Right ventricle myocardium inferior (tissue), 1 donor: ENCODE data around the gene SAMSN1. TPM values are rescaled to one million over a fixed set of nuclear protein-coding genes. Genes with fewer than 3 reads are reported as not detected.
"Not testable (repeated sequence)": the region's sequence is repeated elsewhere in the genome, so short reads cannot be mapped to it uniquely, and the experiment has no call there.

ENCODE experiments used
- ATAC-seq: fragments of 200-7000 bp; cut with Tn5 transposase; one replicate; pipeline ENCODE4 v1.9.1; 2020; ENCODE audit warnings: mild to moderate bottlenecking, moderate library complexity
- DNase-seq: peaks from one replicate; pipeline ENCODE4 v3.0.0; 2021; ENCODE audit errors: missing footprints
- intact Hi-C: fragments of 100-400 bp; cut with DNase I; formaldehyde crosslinking; loops from one replicate; pipeline ENCODE4 v1.11.0; 2022
- total RNA-seq: library from RNA; stranded (reverse); fragmentation: NEBNext Ultra II Directional; extraction: Animal tissue kit (Norgen Biotek cat#: 25700); gene quantifications from one replicate; pipeline ENCODE4 v1.2.1, GENCODE V29; 2021
- donor health status: DM: no; HTN: yes; CAD: no; lungs with severe emphysema.

Gene SAMSN1
- total RNA-seq, 1 donor from 2014 or later: 2.4 TPM

DNA sequence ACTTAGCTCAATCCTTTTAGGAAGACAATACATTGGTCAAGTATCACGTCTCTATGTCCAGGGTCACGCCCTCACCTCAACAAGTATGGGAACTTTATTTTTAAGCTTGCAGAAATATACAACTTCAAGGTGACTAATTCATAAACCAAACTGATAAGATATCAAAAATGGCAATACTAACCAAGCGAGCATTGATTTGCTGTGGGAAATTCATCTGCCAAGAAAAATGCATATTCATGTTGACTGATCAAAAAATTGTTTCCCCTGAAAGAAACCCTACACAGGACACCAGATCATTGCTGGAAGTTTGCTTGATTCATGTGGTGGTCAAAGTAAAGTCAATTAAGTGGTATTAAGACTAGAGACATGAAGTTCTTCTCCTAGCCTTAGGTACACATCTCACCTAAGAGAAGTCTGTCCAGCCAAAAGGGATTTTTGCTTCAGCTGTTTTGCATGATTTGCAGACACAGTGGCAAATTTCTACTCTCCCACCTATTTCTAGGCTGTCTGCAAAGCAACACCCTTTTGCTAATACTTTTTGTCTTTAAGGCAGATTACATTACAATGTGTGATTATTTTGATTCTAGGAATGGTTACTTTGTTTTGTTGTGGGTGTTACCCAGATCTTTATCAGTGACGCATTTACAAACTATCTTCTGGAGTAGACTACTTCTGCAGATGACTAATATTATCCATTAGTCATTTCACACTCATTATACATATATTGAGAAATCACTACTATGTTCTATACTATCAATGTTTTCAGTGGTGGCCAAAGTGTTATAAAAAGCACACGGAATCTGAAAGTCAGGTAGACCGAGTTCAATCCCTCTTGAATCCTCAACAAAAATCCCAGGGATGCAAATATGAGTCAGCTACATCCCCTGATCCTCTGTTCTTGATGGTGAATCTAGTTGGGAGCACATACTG, 12.4 kb downstream of the SAMSN1 start:
- ATAC-seq: no peak
- intact Hi-C loops: no loop called here
- DNase-seq: no peak

DNA sequence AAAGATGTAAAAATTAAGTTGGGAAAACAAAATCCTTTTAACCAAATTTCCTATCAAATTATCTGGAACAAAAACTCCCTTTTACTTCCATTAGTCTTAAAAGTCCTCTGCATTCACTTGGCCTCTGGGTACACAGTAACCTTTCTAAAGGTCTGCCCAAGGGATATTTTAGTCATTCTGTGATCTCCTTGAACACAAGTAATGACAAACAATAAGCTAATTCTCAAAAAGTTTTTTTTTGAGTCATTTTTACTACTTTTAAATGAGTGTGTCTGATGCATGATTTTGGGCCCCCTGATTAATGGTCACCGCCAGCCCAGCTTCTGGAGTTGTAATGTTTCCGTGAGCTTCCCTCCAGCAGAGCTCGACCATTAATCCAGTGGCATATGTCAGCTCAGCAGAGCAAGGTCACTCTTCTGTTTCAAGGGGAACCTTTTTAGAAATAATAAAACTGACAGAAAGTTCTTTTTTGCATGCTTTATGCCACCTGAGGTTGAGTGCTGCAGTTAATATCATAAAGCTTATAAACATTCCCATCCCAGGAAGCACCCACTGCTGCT, 14.3 kb downstream of the SAMSN1 start:
- ATAC-seq (no peak), DNase-seq (no peak)
- intact Hi-C loops: no loop called here

DNA sequence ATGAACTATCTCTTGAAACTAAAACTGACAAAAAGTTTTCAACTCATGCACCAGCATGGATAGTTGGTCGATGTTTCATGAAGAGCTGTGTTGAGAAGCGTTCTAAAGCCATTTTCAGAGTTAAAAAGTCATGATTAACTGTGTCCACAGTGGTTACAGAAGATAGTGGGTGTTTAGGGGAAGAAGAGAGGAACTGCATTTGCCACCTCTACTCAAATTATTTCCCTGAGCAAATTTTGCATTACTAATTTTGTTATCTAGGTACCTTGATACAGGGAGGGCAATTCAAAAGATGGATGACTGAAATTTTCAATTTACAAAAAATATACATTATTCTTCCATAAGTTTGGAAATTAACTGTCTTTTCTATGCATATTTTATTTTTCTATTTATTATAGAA, 15.5 kb downstream of the SAMSN1 start:
- DNase-seq (no peak), ATAC-seq (no peak)
- intact Hi-C loops: no loop called here

DNA sequence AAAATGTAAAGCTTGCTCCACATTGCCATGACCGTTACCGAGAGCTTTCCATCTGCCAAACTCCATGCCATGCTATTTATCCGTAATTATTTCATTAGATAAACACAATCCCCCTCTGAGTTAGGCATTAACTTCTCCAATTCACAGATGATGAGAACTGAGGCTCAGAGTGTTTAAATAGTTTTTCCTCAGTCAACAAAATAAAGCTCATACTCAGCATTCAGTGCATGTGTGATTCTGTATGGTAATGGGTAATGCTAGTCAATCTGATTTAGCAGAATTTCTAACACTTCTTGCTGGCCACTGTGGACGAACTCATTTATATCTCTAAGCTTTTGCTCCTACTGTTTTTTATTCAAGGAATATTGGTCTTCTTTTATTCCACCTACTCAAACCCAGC, 17.3 kb downstream of the SAMSN1 start:
- intact Hi-C loops: no loop called here
- no peak for DNase-seq
- ATAC-seq: no peak

DNA sequence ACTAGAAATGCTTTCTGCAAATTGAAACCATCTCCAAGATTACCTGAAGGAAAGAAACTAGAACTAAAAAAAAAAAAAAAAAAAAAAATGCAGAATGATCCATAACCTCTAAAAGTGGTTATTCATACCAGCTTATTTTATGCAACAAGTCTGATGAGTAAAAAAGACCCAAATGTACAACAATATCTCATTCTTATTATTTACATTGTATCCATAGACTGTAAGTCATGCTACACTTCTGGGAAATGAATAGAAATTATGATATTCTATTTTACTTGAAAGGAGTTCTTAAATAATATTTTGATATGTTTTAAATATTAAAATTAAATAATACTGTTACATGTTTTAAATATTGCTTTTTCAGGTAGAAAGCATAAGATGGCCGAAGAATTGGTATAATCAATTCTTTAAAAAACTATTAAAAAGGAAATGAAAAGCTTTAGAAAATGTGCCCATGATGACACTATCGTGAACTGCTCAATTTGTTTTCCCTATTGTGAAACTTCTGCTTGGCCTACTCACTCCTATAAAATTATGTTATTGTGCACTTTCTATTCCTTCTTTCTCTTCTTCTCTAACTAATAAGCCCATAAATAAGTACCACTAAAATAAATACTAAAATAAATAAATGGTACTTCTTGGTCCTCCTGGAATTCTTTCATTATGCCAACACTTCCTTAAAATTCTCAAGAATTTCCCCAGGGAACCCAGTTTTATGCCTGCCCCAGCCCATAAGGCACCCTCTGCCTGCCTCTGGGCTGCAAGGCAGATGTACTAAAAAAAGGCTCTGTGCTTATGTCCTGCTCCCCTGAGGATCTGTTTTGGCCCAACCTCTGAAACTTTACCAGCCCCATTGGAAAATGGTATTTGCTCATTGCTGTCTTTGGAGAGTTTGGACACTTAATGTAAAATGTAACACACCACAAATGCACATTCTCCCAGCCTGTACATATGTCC, 18.1 kb downstream of the SAMSN1 start:
- intact Hi-C loops: no loop called here
- ATAC-seq (no peak), DNase-seq (no peak)

DNA sequence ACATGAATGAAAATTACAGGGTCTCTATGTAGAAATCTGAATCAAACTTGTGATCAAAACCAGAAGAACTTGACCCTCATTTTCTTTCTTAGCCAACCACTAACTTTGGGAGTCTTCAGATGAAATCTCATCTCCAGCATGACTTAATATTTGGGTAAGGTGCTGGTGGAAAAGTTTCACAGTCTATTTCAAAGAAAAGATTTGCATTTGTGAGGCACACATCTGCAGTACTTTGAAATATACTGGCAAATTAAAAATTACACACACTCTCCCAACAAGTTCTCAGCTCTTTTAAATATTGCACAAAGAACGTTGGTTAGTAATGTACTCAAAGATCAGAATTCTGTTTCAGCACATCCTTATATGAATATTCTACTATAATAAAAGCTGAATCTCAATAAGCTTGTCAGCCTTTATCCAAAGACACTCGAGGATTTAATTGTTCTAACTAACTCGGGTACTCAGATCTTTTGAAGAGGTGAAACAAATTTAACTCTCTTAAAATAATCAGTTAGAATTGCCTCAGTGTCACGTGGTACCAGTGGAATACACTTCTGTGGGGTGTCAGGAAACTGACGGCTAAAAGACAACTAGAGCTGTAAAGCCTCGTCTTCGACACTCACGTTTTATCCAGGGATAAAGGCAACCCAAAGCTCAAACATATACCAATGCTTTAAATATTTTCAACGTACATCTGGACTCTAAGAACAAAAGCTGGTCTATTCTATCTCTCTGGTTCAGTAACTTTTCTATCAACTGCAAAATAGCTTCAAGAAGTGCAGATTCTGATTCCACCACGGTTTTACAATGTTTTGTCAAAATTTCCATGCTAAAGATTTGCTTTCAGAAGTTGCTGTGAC, 19.0 kb downstream of the SAMSN1 start:
- ATAC-seq: no peak
- no peak for DNase-seq
- intact Hi-C loops: no loop called here

DNA sequence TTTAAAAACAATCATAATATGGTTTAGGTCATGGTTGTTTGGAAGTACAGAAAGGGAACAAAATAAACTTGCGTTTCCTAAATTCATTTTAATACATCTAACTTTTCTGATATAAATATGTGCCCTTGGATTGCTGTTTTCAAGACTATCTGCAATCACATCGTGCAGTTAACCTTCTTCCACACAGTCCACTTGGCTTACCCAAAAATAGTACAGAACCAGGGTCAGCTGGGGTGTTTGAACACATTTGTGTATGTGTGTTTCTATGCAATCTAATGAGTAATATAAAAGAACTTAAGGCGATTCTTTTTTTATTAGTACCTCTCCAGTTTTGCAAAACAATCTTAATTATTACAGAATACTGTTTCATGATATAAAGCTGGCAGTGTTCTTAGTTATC, 19.9 kb downstream of the SAMSN1 start:
- DNase-seq (no peak), ATAC-seq (no peak)
- intact Hi-C loops: no loop called here

DNA sequence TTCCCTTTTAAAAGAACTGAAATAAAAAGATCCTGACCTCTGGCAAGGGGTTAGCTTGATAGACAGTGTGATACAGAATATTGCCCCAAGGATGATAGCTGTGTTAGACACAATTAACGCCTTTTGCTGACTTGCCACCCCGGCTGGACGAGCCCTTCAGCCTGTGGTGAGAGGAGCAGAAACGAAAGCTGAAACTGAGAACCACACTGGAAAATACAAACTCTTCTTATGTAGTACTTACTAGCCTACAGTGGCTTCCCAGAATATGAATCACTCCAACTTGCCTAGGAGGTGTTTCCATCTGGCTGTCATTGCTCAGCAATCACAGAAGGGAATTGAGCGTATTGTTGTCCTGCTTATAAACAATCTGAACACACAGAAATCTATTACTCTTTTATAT, 22.9 kb downstream of the SAMSN1 start:
- peak; percentile 20 for ATAC-seq
- no peak for DNase-seq
- intact Hi-C loops: no loop called here

DNA sequence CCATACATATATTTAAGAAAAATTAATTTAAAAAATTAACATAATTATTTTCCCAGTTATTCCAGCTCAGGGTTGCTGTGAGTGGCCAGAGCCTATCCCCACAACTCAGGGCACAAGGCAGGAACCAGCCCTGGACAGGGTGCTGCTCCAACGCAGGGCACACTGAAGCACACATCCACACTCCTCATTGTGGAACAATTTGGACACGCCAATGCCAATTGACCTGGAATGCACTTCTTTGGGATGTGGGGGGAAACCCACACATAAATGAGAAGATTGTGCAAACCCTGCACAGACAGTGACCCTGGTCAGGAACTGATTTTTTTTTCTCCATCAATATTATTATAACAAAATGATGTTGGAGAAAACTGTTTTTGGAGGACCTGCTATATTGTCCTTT, 23.4 kb downstream of the SAMSN1 start:
- intact Hi-C loops: no loop called here
- ATAC-seq (no peak), DNase-seq (no peak)

DNA sequence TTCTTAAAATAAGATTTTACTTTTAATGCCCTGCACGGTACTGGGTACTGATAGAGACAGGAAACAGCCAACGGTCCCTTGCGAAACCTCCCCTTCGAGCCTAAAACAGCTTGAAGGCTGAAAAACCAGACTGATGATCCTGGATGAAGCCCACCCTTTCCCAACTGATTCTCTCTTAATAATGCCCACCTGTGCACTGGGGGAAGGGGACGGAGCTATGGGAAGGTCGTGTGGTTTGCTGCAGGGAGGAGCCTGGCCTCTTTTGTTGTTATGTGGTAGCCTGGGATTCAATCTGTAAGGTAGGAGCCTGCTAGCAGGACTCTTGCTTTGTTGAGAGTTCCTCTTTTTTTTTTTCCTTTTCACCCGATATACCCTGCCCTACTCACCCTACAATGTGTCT, 25.6 kb downstream of the SAMSN1 start:
- ATAC-seq (peak; percentile 63), DNase-seq (peak; percentile 61)
- intact Hi-C loops: no loop called here

DNA sequence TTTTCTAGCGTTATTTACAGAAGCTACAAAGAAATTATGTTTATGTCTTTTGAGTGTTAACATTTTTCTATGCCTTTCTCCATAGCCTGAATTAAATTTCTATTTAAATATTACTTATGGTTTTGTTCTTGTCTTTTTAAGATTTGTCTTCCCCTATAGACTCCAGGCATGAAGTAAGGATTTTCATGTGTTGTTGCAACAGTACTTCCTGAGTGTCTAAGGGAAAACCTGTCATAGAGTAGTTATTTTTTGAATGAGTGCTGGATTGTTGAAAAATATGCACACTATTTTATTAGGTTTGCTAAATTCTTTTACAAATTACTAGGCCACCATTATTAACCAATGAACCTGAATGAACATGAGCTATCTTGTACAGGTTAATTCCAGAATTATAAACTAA, 27.1 kb downstream of the SAMSN1 start:
- ATAC-seq: no peak
- intact Hi-C loops: no loop called here
- no peak for DNase-seq

DNA sequence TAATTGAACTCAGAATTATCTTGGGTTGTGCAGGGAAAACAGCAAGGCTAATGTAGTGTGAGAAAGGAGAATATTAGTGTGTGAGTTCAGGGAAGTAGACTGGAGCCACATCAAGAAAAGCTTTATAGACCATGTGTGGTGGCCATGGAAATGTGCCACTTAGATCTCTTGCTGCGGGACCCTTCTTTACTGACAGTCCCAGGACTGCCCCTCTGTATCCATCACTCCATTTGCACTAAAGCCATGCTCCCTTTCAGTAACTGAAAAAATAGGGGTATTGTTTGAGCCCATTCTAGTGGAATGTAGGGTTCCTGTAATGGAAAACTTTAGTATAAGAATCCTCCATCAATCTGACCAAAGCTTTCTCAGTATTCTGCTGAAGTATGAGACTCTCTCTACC, 32.3 kb downstream of the SAMSN1 start:
- ATAC-seq (no peak), DNase-seq (no peak)
- intact Hi-C loops: no loop called here

DNA sequence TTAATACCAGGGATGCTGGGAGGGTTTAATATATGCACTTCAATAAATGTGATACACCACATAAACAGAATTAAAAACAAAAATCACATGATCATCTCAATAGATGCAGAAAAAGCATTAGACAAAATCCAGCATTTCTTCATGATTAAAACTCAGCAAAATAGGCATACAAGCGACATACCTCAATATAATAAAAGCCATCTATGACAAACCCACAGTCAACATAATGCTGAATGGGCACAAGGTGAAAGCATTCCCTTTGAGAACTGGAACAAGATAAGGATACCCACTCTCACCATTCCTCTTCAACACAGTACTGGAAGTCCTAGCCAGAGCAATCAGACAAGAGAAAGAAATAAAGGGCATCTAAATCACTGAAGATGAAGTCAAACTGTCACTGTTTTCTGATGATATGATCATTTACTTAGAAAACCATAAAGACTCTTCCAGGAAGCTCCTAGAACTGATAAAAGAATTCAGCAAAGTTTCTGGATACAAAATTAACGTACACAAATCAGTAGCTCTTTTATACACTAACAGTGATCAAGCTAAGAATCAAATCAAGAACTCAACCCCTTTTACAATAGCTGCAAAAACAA, 39.2 kb downstream of the SAMSN1 start:
- intact Hi-C loops, ATAC-seq, DNase-seq: not testable (repeated sequence)

DNA sequence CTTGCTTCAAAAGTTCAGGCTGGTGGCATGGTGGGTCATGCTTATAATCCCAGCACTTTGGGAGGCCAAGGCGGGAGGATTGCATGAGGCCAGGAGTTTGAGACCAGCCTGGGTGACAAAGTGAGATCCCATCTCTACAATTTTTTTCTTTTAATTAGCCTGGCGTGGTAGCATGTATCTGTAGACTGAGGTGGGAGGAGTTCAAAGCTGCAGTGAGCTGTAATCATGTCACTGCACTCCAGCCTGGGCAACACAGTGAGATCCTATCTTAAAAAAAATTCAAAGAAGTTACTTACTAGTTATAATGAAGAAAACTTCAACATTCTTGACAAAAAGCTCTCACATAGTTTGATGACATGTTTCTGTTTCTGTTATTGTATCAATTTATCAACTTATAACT, 45.2 kb downstream of the SAMSN1 start:
- DNase-seq: no peak
- ATAC-seq: no peak
- intact Hi-C loops: no loop called here

DNA sequence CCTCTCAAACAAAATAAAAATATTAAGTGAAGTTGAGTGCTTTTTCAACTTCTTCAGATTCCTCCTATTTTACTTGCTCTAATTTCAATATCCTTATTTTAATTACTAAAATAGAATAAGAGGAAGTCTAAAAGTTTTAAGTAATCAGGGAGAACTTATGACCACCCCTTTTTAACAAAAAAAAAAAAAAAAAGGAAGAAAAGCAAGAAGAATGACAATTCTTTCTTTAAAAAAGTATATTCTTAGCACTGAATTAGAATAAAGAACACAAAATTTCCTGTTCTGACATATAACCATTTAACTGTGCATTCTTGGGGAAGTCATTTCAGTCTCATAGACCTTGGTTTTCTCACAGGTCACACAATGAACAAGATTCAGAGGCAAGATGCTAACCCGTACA, 46.8 kb downstream of the SAMSN1 start:
- intact Hi-C loops: no loop called here
- ATAC-seq (no peak), DNase-seq (no peak)

DNA sequence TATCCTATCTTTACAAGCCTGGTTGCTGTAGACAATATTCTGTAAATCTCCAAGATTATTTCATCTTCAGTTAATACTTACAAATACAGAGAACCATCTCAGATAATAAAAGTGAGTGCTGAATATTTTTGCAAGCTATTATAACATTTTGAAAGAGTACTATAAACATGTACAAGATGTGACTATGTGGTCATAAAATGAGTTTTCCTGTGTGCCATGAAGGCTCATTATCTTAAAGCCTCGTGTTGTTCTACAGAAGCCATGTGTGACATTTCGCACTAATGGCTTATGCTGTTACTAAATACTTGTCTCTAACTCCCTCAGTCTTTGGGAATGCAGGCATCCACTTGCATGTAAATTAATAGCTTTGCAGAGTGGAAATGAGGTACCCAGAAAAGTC, 48.3 kb downstream of the SAMSN1 start:
- intact Hi-C loops: no loop called here
- no peak for ATAC-seq
- no peak for DNase-seq

DNA sequence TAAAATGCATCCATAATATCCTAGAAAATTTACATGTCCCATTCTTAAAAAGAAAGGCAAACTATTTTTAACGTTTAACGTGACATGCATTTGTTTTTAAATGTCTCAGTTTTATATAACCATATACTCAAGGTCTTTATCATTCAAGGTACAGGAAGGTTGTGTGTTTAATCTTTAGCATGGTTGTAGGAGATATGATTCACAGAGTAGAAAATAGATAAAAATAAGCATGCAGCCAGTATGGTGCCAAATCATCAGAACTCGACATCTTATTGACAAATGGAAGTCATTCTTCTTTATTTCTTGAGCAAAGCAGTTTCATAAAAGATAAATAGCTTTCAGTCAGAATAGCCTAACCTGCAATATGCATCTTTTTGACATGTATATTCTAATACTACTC, 51.0 kb downstream of the SAMSN1 start:
- intact Hi-C loops: no loop called here
- ATAC-seq (no peak), DNase-seq (no peak)

DNA sequence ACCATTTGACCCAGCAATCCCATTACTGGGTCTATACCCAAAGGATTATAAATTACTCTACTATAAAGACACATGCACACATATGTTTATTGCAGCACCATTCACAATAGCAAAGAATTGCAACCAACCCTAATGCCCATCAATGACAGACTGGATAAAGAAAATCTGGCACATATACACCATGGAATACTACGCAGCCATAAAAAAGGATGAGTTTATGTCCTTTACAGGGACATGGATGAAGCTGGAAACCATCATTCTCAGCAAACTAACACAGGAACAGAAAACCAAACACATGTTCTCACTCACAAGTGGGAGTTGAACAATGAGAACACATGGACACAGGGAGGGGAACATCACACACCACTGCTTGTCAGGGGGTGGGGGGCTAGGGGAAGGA, 51.9 kb downstream of the SAMSN1 start:
- intact Hi-C loops, DNase-seq, ATAC-seq: not testable (repeated sequence)
